ENCODE data around the gene ZNF655.
"Not testable (repeated sequence)": the region's sequence is repeated elsewhere in the genome, so short reads cannot be mapped to it uniquely, and the experiment has no call there.

The ZNF655 gene

DNA sequence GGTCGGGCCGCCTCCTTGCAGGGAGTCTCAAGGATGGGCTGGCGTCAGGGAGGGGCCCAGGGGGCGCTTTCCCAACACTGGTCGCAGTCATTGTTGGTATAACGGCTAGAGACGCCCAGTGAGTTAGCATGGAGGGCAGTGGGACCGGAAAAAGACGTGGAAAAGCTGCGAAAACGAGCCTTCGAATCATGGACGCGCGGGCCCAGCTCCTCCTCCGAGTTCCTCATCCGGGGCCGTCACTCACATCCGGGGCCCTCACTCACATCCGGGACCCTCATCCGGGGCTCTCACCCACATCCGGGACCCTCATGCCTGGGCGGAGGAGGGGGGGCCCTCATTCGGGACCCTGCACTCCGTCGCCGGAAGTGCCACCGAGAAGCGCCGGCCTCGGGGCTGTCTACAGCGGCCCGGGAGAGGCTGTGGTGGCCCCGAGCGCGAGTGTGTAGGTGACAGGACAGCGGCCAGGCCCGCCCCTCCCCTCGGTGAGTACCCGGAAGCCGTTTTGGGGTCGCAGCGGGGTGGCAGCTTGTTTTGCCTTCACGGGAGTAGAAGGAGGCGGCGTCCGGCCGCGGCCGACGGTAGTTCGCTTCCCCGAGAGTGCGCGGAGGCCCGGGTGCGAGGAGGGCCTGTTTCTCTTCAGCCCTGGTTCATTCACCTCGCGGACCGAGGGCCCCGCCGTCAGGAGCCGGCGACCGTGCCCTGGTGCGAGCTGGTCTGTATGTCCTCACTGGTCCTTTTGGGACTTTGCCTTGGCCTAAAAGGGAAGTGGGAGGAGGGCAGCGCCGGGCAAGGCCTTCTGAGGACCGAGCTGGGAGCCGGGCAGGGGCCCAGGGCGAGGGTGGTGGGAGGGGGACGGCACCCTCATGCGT lies at the start of gene ZNF655:
TSS of gene ZNF655 (plus strand) at position 337 of the 869 bp plus-strand sequence. CDS start 1,918 bp downstream, outside the sequence.
- peak; percentile 98 for DNase-seq

DNA sequence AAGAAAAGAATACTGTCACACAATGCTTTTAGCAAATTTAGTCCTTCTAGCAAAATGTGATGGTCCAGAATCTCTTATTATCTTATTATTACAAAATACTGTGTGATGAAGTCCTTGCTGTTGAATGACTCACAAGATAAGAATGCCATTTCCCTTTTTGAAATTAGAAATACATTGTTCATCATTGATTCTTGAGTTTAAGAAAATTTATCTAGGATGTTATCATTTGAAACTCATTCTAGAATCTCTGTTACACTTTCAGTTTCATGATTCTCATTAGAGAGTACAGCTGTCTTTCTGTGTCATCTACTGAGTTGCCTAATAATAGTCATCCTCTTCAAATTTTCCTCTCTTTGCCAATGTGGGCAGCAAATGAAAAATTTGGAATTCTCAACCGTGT lies 44.4 kb upstream of the ZNF655 start:
- no peak for DNase-seq

DNA sequence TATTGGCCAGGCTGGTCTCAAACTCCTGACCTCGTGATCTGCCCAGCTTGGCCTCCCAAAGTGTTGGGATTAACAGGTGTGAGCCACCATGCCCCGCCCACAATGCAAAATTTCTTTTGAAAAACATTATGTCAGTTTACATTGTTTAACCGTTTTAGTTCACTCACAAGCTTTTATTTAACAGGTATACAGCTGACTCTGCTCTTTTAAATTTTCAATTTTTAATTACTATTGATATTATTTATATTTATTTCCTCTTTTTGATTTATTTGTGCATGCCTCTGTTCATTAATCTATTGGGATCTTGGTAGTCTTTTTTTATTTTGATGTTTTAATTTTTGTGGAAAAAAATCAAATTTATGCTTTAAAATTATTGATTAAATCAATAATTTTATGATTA lies 37.0 kb upstream of the ZNF655 start:
- no peak for DNase-seq

- DNase-seq: no peak
Measured at GRCh38 chr7:99525713-99526440, 32.6 kb upstream of the ZNF655 start.

GRCh38 chr7:99531354-99531765 lies 27.1 kb upstream of the ZNF655 start:
- no peak for DNase-seq

DNA sequence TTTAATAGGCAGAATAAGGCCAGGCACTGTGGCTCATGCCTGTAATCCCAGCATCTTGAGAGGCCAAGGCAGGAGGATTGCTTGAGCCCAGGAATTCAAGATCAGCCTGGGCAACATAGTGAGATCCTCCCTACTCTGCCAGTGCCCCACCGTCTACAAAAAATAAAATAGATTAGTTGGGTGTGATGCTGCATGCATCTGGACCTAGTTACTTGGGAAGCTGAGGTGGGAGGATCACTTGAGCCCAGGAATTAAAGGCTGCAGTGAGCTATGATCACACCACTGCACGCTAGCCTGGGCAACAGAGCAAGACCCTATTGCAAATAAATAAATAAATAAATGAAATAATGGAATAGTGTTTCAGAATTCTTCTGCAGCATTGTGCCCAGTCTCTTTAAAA lies 22.8 kb upstream of the ZNF655 start:
- DNase-seq: no peak

DNA sequence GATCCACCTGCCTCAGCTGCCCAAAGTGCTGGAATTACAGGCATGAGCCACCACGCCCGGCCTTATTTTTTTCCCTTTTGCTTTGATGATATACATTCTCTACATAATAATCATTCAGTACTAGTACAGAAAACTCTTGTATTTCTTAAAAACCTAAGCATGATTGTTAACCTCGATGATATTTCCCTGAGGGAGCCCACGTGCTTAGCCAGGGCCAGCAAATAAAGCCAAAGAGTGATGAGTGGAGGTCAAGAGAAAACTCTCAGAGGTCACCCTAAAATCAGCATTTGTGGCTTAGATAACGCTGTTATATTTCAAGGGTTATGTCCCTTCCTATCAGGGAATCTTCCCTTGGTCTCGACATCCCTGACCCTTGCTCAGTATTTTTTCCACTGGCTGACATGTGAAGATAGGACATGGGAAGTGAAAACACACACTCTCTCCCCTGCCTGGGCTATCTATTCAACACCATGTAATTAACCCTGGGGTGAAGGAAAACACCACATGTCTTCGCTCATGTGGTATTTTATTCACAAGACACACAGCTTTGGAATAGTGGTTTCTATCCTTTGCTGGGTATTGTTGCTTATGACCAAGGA lies 19.1 kb upstream of the ZNF655 start:
- no peak for DNase-seq

DNA sequence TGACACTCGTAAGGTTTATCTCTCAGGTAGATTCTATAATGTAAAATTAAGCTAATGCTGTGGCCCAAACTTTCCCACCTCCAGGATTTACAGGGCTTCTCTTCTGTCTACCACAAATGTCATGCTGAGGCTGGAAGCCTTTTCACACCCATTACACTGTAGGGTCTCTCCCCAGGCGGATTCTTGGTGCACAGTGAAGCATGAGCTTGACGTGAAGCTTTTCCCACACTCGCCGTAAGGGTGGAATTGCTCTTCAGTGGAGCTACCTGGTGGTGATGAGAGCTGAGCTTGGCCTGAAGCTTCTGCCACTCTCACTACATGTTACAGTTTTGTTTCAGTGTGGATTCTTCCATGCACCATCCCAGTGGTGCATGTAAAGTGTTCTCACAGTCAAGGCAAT lies 17.9 kb upstream of the ZNF655 start:
- DNase-seq: no peak

DNA sequence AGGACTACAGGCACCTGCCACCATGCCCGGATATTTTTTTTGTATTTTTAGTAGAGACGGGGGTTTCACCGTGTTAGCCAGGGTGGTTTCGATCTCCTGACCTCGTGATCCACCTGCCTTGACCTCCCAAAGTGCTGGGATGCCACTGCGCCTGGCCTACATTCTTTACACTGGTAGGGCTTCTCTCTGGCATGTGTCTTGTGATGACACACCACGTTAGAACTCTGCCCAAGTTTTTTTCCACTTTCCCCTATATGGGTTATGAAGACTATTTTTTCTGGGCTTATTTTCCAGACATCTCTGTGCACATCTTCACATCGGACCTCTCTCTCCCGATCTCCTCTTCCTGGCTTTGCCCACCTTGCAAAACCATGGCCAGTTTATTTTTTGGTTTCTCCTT lies 17.2 kb upstream of the ZNF655 start:
- no peak for DNase-seq

- no peak for DNase-seq
Measured at GRCh38 chr7:99543081-99543671, 15.3 kb upstream of the ZNF655 start.

DNA sequence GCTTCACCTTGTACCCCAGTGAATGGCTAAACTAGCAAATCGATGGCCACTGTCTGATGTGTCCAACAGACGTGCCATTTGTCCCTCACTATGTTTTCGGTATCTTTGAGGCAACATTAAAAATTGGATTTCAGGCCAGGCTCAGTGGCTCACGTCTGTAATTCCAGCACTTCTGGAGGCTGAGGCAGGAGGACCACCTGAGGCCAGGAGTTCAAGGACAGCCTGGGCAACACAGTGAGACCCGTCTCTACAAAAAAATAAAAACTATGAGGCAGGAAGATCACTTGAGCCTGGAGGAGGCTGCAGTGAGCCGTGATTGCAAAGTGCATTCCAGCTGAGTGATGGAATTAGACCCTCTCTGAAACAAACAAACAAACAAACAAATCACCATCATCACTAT lies 14.5 kb upstream of the ZNF655 start:
- DNase-seq: no peak

DNA sequence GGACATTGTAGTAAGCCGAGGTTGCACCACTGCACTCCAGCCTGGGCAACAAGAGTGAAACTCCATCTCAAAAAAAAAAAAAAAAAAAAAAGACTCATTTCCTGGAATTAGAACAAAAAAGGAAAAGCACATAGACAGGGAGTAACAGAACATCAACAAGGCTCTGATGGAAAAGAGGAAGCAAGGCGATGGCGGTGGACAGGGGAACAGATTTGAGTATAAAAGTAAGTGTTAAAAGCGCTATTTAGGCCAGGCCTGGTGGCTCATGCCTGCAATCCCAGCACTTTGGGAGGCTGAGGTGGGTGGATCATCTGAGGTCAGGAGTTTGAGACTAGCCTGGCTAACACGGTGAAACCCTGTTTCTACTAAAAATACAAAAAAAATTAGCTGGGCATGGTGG lies 13.1 kb upstream of the ZNF655 start:
- not testable (repeated sequence) for DNase-seq

DNA sequence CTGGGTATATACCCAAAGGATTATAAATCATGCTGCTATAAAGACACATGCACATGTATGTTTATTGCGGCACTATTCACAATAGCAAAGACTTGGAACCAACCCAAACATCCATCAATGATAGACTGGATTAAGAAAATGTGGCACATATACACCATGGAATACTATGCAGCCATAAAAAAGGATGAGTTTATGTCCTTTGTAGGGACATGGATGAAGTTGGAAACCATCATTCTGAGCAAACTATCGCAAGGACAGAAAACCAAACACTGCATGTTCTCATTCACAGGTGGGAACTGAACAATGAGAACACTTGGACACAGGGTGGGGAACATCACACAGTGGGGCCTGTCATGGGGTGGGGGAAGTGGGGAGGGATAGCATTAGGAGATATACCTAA lies 8.9 kb upstream of the ZNF655 start:
- DNase-seq: not testable (repeated sequence)

DNA sequence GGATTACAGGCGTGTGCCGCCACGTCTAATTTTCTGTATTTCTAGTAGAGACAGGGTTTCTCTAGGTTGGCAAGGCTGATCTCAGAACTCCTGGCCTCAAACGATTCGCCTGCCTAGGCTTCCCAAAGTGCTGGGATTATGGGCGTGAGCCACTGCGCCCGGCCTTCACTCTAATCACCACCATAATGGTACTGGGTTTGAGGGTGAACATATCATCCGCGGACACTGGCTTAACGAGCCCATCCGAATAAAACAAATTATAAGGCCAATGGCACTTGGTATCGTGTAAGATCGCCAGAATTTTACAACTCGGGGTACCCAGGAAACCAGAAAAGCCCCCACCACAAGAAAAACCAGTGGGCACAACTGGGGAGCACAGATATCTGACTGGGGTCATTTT lies 7.1 kb upstream of the ZNF655 start:
- no peak for DNase-seq

- DNase-seq: peak; percentile 93
Measured at GRCh38 chr7:99551767-99552463, 6.5 kb upstream of the ZNF655 start, which contains the start of gene FAM200A. TSS of gene FAM200A (minus strand) at chr7:99552114. CDS start at chr7:99548407, 3,707 bp downstream.

DNA sequence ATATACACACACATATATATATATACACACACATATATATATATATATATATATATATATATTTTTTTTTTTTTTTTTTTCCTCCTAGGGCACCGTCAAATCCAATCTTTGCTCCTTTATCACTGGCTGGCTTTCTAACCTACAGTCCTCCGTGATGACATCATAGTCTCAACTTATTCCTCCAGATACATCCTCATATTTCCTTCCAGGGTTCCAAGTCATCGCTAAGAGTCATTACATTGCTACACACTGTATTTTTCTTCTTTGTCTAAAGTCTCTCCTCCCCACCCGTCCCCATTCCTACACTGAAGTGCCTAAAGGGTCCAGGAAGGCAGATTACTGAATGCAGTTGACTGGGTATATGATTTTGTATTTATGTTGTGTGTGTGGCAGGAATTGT lies 5.4 kb upstream of the ZNF655 start:
- no peak for DNase-seq

GRCh38 chr7:99554939-99555338 lies 3.5 kb upstream of the ZNF655 start:
- no peak for DNase-seq

- no peak for DNase-seq
Measured at GRCh38 chr7:99557196-99557607, 1.2 kb upstream of the ZNF655 start.

- DNase-seq: no peak
Measured at GRCh38 chr7:99557940-99558305, 519 bp upstream of the ZNF655 start.

DNA sequence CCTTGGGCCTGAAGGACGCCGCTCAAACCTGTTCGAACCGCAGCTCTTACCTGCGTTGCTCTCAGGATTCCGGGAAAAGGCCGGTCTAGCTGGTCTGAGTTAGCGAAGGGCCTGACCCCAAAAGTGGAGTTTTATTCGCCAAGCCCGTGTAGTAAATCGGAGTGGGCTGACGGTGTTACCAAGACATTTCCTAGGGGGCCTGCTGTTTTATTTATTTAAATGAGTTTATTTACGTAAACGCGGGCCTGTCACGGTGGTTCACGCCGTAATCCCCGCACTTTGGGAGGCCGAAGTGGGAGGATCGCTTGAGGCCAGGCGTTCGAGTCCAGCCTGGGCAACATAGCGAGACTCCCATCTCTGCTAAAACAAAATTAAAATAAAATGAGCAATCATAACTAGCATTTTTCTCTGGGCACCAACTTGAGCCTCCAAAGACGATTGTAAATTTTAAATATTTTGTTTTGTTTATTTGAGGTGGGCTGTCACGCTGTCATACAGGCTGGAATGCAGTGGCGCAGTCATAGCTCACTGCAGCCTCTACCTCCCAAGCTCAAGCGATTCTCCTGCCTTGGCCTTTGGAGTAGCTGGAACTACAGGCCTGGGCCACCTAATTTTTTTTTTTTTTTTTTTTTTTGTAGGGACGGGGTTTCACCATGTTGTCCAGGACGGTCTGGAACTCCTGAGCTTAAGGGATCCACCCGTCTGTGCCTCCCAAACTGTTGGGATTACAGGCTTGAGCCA lies 903 bp downstream of the ZNF655 start:
- no peak for DNase-seq

DNA sequence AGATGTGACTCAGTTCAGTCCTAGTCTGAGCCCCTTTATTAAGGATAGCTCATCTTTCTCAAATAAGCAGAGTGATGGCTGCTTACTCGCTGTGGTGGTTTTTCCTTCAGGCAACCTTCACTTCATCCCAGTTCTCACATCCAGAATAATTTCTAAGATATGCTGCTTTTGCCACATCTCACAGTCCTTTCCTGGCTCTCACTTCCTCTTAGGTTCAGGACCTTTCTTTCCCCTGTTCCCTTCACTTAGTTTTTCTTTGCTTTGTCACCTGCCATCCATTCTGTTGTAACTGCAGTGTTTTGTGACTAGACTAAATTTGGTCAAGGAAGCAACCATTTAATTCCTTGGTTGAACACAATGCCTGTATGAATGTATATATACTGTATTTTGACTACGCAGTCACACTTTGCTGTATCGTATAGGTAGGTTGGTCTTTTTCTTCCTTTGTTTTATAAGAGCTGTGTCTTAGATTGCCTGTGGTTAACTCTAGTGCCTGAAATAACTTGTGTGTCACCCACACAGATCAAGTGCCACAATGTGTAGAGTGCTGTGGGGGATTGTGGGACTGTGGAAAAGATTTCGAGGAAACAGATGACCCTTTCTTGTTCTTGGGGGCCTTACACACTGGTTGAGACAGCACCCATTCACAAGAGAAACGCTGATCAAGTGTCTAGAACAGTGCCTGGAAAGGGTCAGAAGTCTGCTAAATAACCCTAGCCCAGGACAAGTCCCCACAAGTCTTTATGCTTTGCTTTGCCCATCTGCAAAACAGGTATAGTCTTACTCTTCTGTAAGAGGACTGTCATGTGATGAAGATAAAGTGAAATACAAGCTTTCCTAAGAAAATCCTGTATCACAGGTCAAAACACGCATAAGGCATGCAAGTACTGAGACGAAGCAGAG lies 2.6 kb downstream of the ZNF655 start:
- DNase-seq: no peak
